C1 segment of cervical spinal cord (tissue), 14 donors: Measurements from ENCODE around the gene ADCY9.

Experiments used
- DNase-seq, 14 donors: peaks; one replicate each; lab custom pipeline; 2025; lab: John Stamatoyannopoulos, UW

ADCY9 gene

DNA sequence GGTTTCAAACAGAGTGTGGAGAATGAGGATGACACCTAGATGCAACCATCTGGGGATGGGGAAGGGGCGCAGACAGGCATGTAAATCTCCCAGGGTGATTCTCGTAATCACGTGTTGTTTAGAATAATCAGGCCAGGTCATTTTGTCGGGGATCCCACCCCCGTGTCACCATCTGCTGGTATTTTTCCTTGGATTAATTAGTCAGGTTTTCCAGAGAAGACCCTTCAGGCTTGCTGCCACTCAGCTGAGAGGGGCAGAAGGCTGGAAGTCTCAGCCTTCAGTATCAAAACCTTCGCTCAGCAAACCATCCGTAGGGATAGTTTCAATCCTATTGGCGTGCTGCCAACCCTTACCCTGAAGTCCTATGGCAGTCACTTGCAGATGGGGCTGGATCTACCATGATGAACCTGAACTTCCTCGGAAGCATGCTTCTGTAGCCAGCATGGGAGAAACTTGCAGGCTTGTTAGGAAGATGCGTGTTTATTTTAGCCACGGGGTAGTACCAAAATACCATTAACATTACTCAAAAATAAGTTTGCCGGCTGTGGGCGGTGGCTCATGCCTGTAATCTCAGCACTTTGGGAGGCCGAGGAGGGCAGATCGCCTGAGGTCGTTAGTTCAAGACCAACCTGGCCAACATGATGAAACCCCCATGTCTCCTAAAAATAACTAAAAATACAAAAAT is 7.5 kb upstream of the ADCY9 start:
- DNase-seq, result no peak

DNA sequence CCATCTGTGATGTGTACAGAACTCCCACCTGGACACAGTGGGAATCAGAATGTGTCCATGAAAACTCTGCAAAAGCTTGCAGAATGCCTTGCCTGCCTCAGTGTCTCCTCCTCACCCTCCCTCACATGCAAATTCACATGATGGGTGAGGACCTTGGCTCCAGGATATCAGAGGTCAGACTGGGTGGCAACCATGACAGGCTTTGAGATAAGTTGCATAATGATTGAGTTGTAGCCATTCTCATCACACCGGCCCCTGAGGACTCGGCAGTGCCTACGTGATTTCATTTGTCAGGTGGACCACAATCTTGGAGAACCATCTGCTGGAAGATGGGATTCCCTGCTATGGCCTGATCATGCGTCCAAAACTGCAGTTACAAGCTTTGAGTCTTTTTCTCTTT is 3.9 kb upstream of the ADCY9 start:
- DNase-seq, result no peak

DNA sequence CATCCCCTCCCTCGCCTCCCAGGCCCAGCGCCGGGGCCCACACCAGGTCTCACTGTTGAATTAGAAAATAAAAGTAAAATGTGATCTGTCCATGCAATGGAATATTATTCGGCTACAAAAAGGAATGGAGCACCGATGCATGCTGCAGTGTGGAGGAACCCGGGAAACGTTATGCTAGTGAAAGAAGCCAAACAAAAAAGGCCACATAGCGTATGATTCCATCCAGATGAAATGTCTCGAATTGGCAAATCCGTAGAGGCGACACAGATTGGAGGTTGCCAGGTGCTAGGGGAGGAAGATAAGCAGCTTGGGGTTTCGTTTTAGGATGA is 972 bp upstream of the ADCY9 start:
- DNase-seq, result no peak

DNA sequence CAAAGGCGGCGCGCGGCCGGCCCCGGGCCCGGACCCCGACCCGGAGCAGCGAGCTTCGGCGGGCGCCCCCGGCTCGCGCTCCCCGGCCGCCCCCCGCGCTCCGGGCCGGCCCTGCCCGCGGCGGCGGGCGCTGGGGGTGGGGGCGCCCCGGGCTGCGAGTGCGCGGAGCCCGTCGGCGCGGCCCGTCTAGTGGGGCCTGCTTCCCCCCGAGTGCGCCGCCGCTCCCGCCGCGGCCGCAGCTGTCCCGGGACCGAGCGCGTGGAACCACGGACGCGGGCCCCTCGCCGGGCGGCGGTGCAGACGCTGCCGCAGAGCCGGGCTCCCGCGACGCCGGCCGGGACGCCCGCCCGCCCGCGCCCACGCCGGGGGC is 308 bp downstream of the ADCY9 start:
- DNase-seq, result no peak

DNA sequence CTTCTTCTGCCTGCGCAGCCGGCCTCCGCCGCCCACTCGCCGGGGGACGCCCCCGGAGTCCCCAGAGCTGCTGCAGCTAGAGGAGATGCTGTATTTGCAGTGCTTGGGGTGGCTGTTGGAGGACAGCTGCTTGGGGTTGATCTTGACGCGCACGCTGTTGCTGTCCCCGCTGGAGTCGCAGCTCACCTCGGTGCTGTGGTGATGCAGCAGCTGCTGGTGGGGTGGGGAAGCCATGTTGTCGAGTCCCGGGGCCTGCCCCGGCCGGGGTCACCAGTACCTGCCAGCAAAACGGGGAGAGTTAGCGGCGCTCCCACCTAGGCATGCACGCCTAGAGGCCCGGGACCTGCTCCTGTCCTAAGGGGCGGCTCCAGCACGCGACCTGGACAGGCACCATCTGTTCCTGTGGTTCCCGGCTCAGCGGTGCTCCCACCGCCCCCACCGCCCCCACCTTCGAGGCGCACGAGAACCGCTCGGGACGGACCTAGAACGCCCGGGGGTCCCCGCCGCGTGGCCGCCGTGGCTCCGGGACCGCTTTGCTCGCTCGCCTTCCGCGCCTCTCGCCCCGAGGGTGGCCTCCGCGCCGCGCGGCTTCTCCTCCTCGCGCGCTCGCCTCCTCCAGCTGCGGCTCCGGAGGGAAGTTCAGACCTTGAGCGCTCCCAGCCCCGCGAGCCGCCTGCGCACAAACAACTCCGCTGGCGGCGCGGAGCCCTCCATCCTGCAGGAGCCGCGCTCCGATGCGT is 863 bp downstream of the ADCY9 start:
- DNase-seq, result peak in 2 of 14 donors; percentile 31 to 42

DNA sequence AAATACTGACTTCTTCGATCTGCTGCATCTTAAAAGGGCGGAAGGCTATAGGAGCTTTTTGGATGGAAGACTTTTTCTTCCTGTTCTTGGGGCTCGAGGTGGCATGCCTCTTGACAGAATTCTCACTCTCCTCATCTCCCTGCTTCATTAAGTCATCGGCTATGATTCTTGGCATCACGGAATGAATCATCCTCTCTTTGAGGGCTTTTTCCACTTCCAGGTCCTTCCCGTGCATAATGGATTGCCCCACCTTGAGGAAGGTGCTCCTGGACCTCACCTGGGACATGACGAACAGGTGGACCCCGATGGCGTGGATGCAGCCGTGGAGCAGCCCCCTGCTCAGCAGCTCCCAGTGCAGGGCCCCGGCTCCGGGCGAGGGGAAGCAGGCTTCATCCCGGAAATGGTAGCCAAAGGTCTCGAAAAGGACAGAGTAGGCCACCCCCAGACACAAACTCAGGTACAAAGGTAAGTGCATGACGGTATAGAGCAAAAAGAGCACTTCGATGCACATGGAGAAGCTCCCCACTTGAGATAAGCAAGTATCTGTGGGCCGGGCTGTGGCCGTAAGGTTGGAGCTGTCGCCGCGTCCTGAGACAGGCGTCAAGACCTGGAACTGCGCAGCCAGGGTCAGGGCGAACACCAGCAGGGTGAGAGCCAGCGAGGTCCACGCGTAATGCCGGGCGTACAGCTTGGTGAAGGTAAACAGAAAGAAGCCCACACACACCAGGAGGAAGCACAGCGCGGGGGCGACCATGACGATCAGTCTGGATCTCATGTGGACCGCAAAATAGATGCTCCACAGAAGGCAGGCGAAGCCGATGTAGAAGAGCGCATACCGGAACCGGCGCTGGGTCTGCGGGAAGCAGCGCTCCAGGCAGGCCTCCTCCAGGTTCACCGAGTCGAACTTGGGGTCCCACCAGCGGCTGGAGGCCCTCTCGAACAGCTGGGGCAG is 1.7 kb downstream of the ADCY9 start:
- DNase-seq, result no peak

DNA sequence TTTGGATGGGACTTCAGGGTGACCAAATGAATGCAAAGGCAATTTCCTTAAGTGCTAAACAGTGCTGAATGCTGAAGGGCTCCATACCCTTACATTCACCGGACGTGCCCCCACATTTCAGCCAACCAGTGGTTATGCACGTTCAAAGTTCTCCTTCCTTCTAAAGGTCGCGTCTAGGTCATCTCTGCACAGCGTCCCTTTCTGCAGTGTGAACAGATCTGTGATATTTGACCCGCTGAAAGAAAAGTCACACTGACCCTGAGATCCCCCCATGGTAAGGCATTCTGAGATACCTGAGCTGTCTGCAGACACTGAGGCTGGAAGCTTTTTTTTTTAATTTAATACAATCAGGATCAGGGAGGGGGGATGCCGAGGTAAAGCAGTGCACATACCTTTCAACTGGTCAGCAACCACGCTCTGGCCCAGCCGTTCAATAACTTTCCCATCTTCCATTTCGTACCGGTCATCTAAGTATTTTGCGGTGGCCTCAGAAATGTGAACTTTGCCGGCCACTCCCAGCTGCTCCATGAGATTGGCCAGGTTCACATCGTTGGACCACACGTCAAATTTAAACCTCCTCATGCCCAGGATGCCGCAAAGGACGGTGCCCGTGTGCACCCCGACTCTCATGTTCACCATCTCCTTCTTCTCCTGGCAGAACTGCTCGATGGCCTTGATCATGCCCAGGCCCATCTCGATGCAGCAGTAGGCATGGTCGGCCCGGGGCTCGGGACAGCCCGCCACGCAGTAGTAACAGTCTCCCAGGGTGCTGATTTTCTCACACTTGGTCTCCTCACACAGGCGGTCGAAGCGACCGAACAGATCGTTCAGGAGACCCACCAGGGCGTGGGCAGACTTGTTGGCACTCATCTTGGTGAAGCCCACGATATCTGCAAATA is 2.6 kb downstream of the ADCY9 start:
- DNase-seq, result no peak

DNA sequence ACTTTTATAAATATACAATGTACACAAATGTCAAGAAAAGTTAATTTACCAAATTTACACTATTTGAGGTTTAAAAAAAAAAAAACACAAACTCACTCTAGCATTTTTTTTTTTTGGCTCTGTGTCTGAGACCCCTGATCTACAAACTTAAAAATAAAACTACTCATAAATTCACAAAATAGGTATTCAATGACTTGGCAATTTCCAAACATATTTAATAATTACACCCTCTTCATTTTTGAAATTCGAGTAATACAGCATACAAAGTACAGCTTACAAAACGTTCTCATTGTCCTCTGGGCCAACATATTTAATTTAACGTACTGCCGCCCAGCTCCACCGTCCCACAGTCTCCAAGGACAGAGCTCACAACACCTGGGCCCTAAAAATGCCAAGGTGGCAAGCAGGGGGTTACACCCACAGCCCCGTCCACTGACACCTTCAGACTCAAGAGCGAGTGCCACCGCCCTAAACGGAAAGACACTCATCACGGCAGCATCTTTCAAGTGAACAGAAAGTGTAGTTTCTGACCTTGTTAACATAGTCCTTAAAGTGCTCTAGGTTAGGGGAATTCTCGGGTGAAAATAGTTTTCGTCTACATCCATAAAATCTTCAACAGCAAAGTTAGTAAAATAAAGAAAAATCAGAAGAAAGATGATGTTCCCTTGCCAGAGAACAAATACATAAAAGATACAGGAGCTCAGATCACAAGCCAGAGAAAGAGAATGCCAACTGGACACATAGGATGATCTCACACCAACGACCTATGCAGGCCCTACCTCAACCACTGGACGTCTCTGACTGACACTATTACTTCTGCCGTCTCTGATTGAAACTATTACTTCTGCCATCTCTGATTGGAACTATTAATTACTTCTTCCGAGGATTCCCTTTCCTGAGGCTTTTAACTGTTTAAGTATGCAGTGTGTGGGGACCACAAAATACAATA is 4.2 kb downstream of the ADCY9 start:
- DNase-seq, result peak in 1 of 14 donors; percentile 24

DNA sequence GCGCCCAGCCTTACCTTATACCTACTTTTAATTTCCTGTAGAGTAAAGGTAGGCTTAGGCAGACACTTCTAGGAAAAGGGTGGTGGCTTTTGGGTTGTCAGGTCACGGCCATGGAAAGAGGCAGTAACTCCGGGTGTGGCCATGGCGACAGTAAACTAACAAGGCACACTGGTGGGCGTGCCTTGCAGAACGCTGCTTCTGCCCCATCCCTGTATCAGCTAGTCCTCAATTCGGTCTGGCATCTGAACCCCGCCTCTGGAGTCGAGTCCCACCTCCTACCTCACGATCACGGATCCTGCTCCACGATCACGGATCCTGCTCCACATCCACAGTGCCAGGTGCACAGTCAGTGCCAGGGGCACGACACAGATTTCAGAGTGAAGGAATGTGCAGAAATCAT is 5.6 kb downstream of the ADCY9 start:
- no peak for DNase-seq

DNA sequence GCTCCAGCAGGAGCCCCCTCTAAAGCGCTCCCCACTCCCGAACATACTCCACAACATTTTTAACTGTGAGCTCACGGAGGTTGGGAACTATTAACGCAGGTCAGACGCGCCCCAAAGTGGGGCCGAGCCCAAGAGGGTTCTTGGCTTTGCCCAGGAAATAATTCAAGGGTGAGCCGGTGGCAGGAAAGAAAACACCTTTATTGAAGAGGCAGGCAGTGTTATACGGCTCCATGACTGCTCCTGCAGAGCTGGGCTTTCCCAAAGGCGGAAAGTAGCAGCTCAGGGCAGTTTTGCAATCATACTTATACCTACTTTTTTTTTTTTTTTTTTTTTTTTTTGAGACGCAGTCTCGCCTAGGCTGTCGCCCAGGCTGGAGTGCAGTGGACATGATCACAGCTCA is 6.2 kb downstream of the ADCY9 start:
- no peak for DNase-seq

DNA sequence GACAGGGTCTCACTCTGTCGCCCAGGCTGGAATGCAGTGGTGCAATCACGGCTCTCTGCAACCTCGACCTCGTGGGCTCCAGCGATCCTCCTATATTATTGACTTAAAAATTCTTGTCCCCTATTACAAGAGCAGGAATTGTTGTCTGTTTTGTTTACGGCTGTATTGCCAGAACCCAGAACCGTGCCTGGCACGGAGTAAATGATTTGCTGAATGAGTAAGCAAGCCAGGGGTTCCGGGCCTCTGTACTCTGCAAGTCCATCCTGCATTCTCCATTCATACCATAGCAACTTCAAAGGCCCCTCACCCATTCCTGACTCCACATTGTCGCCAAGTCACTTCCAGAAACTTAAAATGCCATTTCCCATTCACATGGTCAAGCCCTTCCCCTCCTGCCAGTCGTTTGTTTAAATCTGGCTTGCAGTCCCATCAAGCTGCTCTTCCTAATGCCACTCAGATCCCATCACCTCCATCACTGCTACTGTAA is 6.9 kb downstream of the ADCY9 start:
- peak in 1 of 14 donors; percentile 20 for DNase-seq

DNA sequence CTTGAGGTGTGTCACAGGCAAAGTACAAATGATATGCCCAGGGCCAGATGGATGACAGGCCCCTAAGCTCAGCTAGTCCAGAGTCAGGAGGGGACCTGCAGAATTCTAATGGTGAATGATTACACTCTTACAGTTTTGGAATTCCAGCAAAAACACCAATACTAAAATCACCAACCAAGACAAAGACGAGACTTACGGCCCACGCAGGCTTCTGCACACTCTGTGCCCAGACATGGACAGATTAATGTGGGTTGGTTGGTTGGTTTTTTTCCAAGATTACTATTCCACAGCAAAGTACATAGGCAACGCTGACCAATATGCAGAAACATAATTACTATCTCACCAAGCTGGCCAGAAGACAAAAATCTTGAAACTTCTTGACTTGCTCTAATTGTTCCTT is 9.7 kb downstream of the ADCY9 start:
- no peak for DNase-seq

DNA sequence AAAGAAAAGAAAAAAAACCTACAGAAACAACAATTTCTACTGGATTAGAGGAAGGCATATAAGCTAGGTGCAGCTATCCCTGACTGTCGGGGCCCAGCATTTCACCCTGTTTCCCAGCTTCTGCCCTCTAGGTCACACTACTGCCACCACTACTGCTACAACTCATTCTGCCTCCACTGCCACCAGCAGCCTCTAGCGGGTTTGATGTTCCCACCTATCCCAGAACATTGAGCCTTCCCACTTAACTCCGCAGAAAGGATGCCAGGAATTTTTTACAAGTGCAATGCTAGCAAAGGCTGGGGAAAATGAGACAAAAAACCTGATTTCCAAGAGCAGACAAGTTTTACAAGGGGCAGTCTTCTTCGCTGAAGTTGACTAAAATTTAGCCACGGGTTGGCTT is 10.4 kb downstream of the ADCY9 start:
- no peak for DNase-seq

DNA sequence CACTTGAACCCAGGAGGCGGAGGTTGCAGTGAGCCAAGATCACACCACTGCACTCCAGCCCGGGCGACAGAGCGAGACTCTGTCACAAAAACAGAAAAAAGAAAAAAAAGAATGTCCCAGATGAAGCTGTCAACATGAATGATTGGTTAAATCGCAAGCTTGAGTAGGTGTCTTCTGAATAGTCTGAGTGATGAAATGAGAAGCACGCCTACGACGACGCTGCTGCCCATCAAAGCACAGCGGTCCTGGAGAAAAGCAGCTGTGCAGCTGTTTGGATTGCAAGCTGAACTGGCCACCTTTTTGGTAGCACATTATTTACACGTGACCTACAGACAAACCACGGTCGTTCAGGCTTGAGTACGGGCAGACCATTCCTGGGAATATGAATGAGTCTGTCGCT is 12.5 kb downstream of the ADCY9 start:
- DNase-seq, result no peak

DNA sequence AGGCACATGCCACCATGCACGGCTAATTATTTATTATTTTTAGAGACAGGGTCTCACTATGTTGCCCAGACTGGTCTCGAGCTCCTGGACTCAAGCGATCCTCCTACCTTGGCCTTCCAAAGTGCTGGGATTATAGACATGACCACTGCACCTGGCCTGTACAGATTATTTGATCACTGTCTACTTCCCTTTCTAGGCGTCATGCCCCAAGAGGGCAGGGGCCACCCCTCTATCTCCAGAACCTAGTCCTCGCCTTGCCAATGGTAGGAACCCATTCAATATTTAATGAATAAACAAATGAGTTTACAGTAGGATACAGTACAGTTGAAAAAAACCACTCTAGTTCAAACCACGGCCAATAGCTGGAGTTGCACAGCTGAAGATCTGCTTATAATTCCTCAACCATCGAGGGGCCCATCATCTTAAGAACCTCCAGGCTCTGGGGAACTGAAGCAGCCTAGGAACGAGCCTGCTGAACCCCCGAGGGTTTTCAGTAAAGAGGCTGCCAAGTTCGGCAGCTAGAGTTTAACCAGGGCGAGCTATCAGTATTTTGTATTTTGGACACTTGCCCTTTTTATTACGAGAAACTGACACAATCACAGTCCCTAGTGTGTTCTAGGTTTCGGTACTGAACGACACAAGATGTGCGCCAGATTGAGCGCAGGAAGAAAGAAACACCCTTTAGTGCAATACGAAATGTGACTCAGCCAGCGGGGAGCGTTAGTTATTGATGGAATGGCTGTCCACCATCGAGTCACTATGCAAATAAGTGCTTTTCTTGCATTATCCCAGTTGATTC is 14.6 kb downstream of the ADCY9 start:
- DNase-seq, result no peak

DNA sequence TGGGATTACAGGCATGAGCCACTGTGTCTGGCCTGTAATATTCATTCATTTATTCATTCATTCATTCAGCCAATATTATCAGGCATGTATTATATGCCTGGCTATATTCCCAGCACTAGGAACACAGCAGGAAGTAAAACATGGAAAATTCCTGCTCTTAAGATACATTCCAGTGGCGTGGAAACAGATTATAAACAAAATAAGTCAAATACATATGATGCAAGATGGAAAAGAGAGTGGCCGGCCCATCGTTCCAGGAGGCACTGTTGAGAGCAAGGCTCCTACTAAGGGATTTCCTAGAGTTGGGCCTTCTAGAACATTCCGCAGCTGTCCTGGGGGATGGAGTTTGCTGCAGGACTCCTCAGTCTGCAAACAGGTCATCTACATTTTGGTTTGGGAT is 17.7 kb downstream of the ADCY9 start:
- DNase-seq, result no peak

DNA sequence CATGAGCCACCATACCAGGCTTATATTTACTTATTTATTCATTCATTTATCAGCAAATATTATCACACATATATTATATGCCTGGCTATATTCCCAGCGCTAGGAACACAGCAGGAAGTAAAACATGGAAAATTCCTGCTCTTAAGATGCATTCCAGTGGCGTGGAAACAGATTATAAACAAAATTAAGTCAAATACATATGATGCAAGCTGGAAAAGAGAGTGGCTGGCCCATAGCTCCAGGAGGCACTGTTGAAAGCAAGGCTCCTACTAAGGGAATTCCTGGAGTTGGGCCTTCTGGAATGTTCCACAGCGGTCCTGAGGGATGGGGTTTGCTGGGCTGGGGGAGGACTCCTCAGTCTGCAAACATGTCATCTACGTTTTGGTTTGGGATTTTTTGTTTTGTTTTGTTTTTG is 18.4 kb downstream of the ADCY9 start:
- no peak for DNase-seq

DNA sequence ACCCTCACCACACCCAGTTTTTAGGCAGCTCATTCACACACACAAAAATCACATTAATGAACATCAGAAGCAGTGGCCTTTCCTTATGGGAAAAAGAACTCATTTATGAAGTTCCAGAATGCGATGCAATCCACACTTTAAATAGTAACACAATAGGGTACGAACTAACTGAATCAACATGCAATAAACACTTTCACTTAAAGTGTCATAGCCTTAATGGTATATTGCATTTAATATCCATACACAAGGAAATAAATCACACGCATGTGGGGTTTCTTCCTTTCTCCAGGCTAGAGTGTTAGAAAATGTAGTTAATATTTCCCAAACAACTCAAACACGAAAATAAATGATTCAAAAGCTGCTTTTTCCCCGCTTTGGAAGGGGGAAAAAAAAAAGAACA is 19.7 kb downstream of the ADCY9 start:
- no peak for DNase-seq

DNA sequence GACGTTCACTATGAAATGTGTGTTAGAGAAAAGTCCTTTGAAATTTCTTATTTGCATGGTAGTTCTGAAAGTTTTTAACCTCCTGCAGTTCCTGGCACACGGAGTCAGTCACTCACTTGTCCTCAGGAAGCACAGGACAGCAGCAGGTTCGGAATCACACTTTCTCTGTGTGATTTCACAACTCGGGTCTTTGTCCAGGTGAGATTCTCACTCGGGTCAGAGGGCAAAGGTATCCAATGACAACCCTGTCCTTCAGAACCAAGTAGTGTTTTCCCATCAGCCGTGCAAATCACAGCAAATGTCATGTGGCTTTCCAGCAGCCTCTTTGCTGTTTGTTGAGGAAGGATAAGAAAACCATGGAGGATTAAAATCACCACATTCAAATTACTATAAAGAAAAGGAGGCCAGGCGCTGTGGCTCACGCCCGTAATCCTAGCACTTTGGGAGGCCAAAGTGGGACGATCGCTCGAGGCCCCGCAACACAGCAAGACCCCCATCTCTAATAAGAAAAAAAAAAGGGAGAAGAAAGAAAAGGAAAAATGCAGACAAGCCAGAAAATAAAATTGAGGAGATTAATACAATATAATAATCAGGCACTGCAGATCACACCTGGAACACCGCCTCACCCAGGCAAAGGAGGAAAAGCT is 22.0 kb downstream of the ADCY9 start:
- DNase-seq, result no peak
